ENCODE results near the gene SORBS1. TPM values are rescaled to one million over a fixed set of nuclear protein-coding genes. Genes with fewer than 3 reads are reported as not detected.

Gene SORBS1
- total and polyA plus RNA-seq, 2 of the 13 experiments (the other 11 are each of a cell fraction or from before 2014, with no cell fraction given), result 16.8 to 39.8 TPM

- no peaks in the 10 kb centered on the region for H3K9me3 ChIP-seq (ENCODE audit: low read length)
- DNase-seq (ENCODE audit: low spot score), result no peak
- ATAC-seq, result no peak
- intact Hi-C loops (cut with micrococcal nuclease; ENCODE audit: unreplicated experiment), result no loop called here
- no TSS peak for BruUV-seq (replicated peaks)
- peaks cover 92% of the 10 kb centered on the region for H3K4me1 ChIP-seq (ENCODE audit: insufficient read depth, low read length)
- H3K4me2 ChIP-seq (ENCODE audit: low read depth, low read length), result no peak overlapping the region
- ChIA-PET POLR2A (interaction anchor here (5.9 kb wide), 1 partner anchor 14 kb away, joined by 41 read pairs; the partner anchor contains the start of gene PDLIM1), CTCF (ENCODE audit: low intra/inter-chr PET ratio, low total read pairs) (no interaction called here)
- peaks cover 86% of the 10 kb centered on the region for H3K79me2 ChIP-seq (ENCODE audit: insufficient read depth, low read length)
- in situ Hi-C loops (cut with HindIII; ENCODE audit: extremely low pct_ligation_motif_present, low pct_unique_long_range_greater_than_20kb), result no loop called here
- H3K9ac ChIP-seq (ENCODE audit: insufficient read depth, low read depth, low read length), result no peak overlapping the region
- H3K27me3 ChIP-seq (ENCODE audit: control insufficient read depth in 1 of 2, insufficient read depth in 2 of 2, low read length in 2 of 2), result no peaks in the 10 kb centered on the region
- H3K36me3 ChIP-seq (replicated peaks in 1 of 2; ENCODE audit: control insufficient read depth in 1 of 2, insufficient read depth in 2 of 2, low read length in 2 of 2), result peaks cover 0 to 9% of the 10 kb centered on the region in 2 experiments; a peak in 2 of 5 replicates
- FAIRE-seq, result no peak
- TF ChIP-seq SRSF1 (optimal IDR thresholded peaks at IDR 0.05; ENCODE audit: low read depth, low read length), result no peak
- TF ChIP-seq IKZF5 (CRISPR knock-in tag; IDR thresholded peaks at IDR 0.05), result no peak
- TF ChIP-seq ZNF234 (CRISPR knock-in tag; conservative IDR thresholded peaks at IDR 0.05), result no peak
- no peak for TF ChIP-seq ZNF598 (CRISPR knock-in tag; IDR thresholded peaks at IDR 0.05; ENCODE audit: borderline replicate concordance)
- TF ChIP-seq CC2D1A (CRISPR knock-in tag; IDR thresholded peaks at IDR 0.05), result no peak
- TF ChIP-seq TSC22D2 (CRISPR knock-in tag; IDR thresholded peaks at IDR 0.05; ENCODE audit: borderline replicate concordance), result no peak
- no peak for TF ChIP-seq STAT5B (CRISPR knock-in tag; IDR thresholded peaks at IDR 0.05)
- H3K4me3 ChIP-seq (replicated peaks in 1 of 3; ENCODE audit: insufficient read depth in 1 of 3, low read depth in 2 of 3, low read length in 3 of 3), result no peak overlapping the region
- H3K27ac ChIP-seq (ENCODE audit: extremely low read length, insufficient read depth, low read length), result peak overlapping the region; percentile 68
- 0 out of 2 replicates have a peak, but pooled peaks cover 12% of the 10 kb centered on the region for H4K20me1 ChIP-seq (ENCODE audit: insufficient read depth, low read length)
- no peak overlapping the region for H2AFZ ChIP-seq (ENCODE audit: low read length)
- WGBS (ENCODE audit: low lambda C conversion rate), result 100% methylated on average over 1 of the region's 1 CpG
Measured at GRCh38 chr10:95275726-95276366, 285.3 kb downstream of the SORBS1 start.
